Caco-2 (cell line): ENCODE data around the gene KLK10. TPM values are rescaled to one million over a fixed set of nuclear protein-coding genes. Genes with fewer than 3 reads are reported as not detected.
A peak's percentile ranks its signal among the peaks of the same experiment; 100 is the strongest.

Source experiments
- BruUV-seq: library from RNA; stranded (reverse); fragments of 400-500 nt; replicated peaks from 2 replicates; lab custom pipeline; 2021; lab: Mats Ljungman, UMichigan
- CTCF ChIA-PET: fragments of 300-600 bp; sonication (Branson Sonifier 250); formaldehyde crosslinking; loops from one replicate; lab custom pipeline; 2022; ENCODE audit warnings: antibody characterized with exemption; lab: Charles Lee
- POLR2A ChIA-PET: fragments of 300-600 bp; sonication (Branson Sonifier 250); formaldehyde crosslinking; loops from one replicate; lab custom pipeline; 2022; ENCODE audit warnings: antibody characterized with exemption; lab: Charles Lee
- DNase-seq, 2 experiments: peaks; one replicate each; pipeline versions ENCODE4 v3.0.0 to v3.0.0-alpha.2; 2020 to 2022
- H3K27me3 ChIP-seq: replicated peaks from 2 replicates; pipeline ENCODE4 v1.6.0; 2011; ENCODE audit warnings: low read length; ENCODE audit not compliant: control insufficient read depth, insufficient read depth
- H3K36me3 ChIP-seq: 2 replicates; pipeline ENCODE4 v1.5.1; 2011; ENCODE audit warnings: low read length; ENCODE audit not compliant: control insufficient read depth, insufficient read depth
- H3K4me1 ChIP-seq: fragments of 250-450 bp; sonication (Bioruptor Pico); 2 replicates; pipeline ENCODE4 v1.5.1; 2020; ENCODE audit warnings: mild to moderate bottlenecking
- H3K4me3 ChIP-seq: 2 replicates; pipeline ENCODE4 v1.5.1; 2011; ENCODE audit warnings: low read depth, mild to moderate bottlenecking, control low read depth, low read length
- H3K9me3 ChIP-seq: fragments of 250-450 bp; sonication (Bioruptor Pico); 2 replicates; pipeline ENCODE4 v1.5.1; 2020; ENCODE audit warnings: mild to moderate bottlenecking, moderate library complexity
- H3K27ac Mint-ChIP-seq: one replicate; pipeline ENCODE4 v1.8.0; 2022; ENCODE audit warnings: mixed read lengths; ENCODE audit not compliant: unreplicated experiment
- H3K27me3 Mint-ChIP-seq: one replicate; pipeline ENCODE4 v1.8.0; 2022; ENCODE audit warnings: mixed read lengths; ENCODE audit not compliant: insufficient read depth, unreplicated experiment
- H3K36me3 Mint-ChIP-seq: one replicate; pipeline ENCODE4 v1.8.0; 2022; ENCODE audit warnings: mild to moderate bottlenecking, mixed read lengths; ENCODE audit not compliant: insufficient read depth, unreplicated experiment
- H3K4me1 Mint-ChIP-seq: one replicate; pipeline ENCODE4 v1.8.0; 2022; ENCODE audit warnings: low read depth, mixed read lengths; ENCODE audit not compliant: unreplicated experiment
- H3K4me3 Mint-ChIP-seq: one replicate; pipeline ENCODE4 v1.8.0; 2022; ENCODE audit warnings: mild to moderate bottlenecking, moderate library complexity, mixed read lengths; ENCODE audit not compliant: unreplicated experiment
- H3K9me3 Mint-ChIP-seq: one replicate; pipeline ENCODE4 v1.8.0; 2022; ENCODE audit warnings: mixed read lengths; ENCODE audit not compliant: unreplicated experiment
- intact Hi-C: fragments of 100-400 bp; cut with micrococcal nuclease; formaldehyde crosslinking; loops from one replicate; pipeline ENCODE4 v1.10.0; 2022; ENCODE audit not compliant: unreplicated experiment
- total RNA-seq: library from RNA; stranded (reverse); gene quantifications from 2 replicates; pipeline ENCODE4 v1.2.3, GENCODE V29; 2022
- TF ChIP-seq, protein P1 (sequence below), 2 experiments: fragments of 200-600 bp in 1 of 2; IDR thresholded peaks; 1 replicate in 1 of 2; 2 replicates in 1 of 2; pipeline versions ENCODE4 v1.5.1 to v1.8.0; 2011 to 2022; ENCODE audit warnings: antibody characterized with exemption in 1 of 2, control low read depth in 1 of 2, inconsistent platforms in 1 of 2, low read depth in 1 of 2, low read length in 1 of 2, mild to moderate bottlenecking in 1 of 2, moderate library complexity in 1 of 2; ENCODE audit not compliant: insufficient read depth in 1 of 2, severe bottlenecking in 1 of 2, unreplicated experiment in 1 of 2

KLK10 gene
- total RNA-seq, 1 experiment from 2014 or later, result not detected

DNA sequence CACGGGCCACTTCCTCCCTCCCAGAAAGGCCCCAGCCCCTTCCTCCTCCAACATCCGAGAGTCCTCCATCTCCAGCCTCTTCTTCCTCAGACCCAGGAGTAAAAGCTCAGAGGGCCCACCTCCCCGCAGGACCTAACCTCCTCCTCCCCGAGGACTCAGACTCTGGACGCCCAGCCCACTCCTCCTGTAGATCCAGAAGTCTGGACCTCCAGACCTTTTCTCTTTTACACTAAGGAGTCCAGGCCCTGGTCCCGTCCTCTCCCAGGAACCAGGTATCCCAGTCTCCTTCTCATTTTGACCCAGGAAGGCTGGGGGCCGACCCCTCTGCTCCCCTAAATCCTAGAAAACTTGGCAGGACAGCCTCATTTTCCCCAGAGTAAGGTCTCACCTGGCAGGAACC is 16.2 kb downstream of the KLK10 start:
- H3K4me3 Mint-ChIP-seq, result no peak overlapping the region
- H3K27me3 ChIP-seq, result no peaks in the 10 kb centered on the region
- no peak overlapping the region for H3K27ac Mint-ChIP-seq
- H3K36me3 Mint-ChIP-seq, result no peaks in the 10 kb centered on the region
- CTCF ChIA-PET, result no interaction called here
- intact Hi-C loops, result no loop called here
- no peaks in the 10 kb centered on the region for H3K9me3 Mint-ChIP-seq
- no peak overlapping the region for H3K4me3 ChIP-seq
- no TSS peak for BruUV-seq
- POLR2A ChIA-PET, result no interaction called here
- no peaks in the 10 kb centered on the region for H3K9me3 ChIP-seq
- H3K36me3 ChIP-seq, result no peaks in the 10 kb centered on the region
- TF ChIP-seq, protein P1, sequence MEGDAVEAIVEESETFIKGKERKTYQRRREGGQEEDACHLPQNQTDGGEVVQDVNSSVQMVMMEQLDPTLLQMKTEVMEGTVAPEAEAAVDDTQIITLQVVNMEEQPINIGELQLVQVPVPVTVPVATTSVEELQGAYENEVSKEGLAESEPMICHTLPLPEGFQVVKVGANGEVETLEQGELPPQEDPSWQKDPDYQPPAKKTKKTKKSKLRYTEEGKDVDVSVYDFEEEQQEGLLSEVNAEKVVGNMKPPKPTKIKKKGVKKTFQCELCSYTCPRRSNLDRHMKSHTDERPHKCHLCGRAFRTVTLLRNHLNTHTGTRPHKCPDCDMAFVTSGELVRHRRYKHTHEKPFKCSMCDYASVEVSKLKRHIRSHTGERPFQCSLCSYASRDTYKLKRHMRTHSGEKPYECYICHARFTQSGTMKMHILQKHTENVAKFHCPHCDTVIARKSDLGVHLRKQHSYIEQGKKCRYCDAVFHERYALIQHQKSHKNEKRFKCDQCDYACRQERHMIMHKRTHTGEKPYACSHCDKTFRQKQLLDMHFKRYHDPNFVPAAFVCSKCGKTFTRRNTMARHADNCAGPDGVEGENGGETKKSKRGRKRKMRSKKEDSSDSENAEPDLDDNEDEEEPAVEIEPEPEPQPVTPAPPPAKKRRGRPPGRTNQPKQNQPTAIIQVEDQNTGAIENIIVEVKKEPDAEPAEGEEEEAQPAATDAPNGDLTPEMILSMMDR (IDR thresholded peaks at IDR 0.05; ENCODE audit: insufficient read depth in 1 of 2, low read depth in 1 of 2, low read length in 1 of 2, severe bottlenecking in 1 of 2, unreplicated experiment in 1 of 2), result no peak
- H3K4me1 Mint-ChIP-seq, result no peaks in the 10 kb centered on the region
- no peak for DNase-seq
- H3K4me1 ChIP-seq, result no peaks in the 10 kb centered on the region
- H3K27me3 Mint-ChIP-seq, result peaks cover 13% of the 10 kb centered on the region

DNA sequence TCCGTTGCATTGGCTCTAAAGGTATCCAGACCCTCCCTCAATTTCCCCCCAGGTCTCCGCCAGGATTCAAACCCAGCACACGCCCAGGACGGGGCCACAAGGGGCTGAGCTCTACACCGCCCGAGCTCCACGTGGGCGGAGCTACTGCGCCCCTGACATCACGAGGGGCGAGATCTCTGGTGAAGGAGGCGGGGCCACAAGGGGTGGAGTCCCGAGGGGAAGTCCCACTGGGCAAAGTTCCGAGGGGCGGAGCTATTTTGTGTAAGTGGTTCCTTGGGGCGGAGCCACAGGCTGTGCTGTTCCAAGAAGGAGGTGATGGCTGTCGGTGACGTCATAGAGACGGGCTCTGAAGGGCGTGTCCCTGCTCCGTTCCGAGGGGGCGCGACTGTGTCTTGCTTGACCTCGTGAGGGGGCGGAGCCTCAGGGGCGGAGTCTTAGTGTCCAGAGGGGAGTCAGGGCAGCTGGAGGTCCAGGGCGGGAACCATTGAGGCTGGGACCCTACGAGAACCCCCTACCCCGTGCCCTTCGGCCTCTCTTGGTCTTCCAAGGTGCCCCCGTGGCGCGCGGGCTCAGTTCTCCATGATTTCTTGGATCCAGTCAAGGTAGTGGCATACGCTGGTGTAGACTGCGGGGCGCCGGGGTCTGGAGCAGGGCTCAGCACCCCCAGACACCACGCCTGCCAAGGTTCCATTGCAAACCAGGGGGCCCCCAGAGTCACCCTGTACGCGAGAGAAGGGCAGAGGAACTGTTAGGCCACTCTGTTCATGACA is 16.8 kb downstream of the KLK10 start:
- H3K36me3 ChIP-seq, result no peaks in the 10 kb centered on the region

DNA sequence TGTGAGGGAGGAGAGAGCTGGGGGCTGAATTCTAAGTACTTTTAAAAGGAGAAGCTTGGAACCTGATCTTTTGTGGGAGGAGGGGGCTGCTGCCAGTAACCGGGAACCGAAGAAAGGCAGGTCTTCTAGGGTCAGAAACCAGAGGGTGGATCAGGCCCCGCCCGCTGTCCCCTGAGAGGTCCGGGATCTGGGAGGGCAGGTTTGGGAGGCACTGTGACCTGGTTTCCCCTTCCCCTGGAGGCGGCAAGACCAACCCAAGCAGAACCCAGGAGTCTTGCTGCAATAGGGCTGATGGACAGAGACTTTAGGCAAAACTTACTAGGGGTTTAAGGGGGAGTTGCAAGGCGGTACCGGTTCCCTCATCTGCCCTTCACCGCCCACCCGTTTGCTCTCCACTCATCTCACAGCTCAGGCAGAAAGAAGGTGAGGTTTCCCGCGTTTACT is 17.4 kb downstream of the KLK10 start:
- Mint-ChIP-seq H3K36me3 (no peaks in the 10 kb centered on the region), H3K4me1 (no peaks in the 10 kb centered on the region), H3K27ac (no peak overlapping the region), H3K4me3 (peak overlapping the region; percentile 18), H3K27me3 (peaks cover 8% of the 10 kb centered on the region), H3K9me3 (no peaks in the 10 kb centered on the region)
- ChIA-PET POLR2A (no interaction called here), CTCF (no interaction called here)
- intact Hi-C loops, result no loop called here
- H3K27me3 ChIP-seq, result no peaks in the 10 kb centered on the region
- BruUV-seq, result no TSS peak
- no peaks in the 10 kb centered on the region for H3K4me1 ChIP-seq
- no peak overlapping the region for H3K4me3 ChIP-seq
- no peak for DNase-seq
- H3K36me3 ChIP-seq, result no peaks in the 10 kb centered on the region
- TF ChIP-seq, protein P1 (IDR thresholded peaks at IDR 0.05; ENCODE audit: insufficient read depth in 1 of 2, low read depth in 1 of 2, low read length in 1 of 2, severe bottlenecking in 1 of 2, unreplicated experiment in 1 of 2), result no peak
- no peaks in the 10 kb centered on the region for H3K9me3 ChIP-seq

More for the DNA sequence above, 16.8 kb downstream of the KLK10 start:
- intact Hi-C loops, result no loop called here
- Mint-ChIP-seq H3K9me3 (no peaks in the 10 kb centered on the region), H3K36me3 (no peaks in the 10 kb centered on the region), H3K27ac (no peak overlapping the region), H3K4me3 (peak overlapping the region; percentile 18), H3K4me1 (no peaks in the 10 kb centered on the region), H3K27me3 (peaks cover 13% of the 10 kb centered on the region)
- Histone ChIP-seq H3K9me3 (no peaks in the 10 kb centered on the region), H3K4me1 (no peaks in the 10 kb centered on the region), H3K4me3 (no peak overlapping the region), H3K27me3 (no peaks in the 10 kb centered on the region)
- no TSS peak for BruUV-seq
- CTCF ChIA-PET, result no interaction called here
- DNase-seq, result peak; percentile 39 to 81
- POLR2A ChIA-PET, result no interaction called here
- TF ChIP-seq, protein P1 (IDR thresholded peaks at IDR 0.05; ENCODE audit: insufficient read depth in 1 of 2, low read depth in 1 of 2, low read length in 1 of 2, severe bottlenecking in 1 of 2, unreplicated experiment in 1 of 2), result no peak
